Activated naive CD4-positive, alpha-beta T cell treated with anti-CD3 and anti-CD28 coated beads, Interleukin-2, amount 50 U/mL, for 24 hours (primary cell): ENCODE measurements around the gene LAMC2.
"Not testable (repeated sequence)": the region's sequence is repeated elsewhere in the genome, so short reads cannot be mapped to it uniquely, and the experiment has no call there.

Experiments used
- H3K27ac Mint-ChIP-seq: one replicate; pipeline ENCODE4 v1.8.0; 2021; ENCODE audit warnings: mild to moderate bottlenecking, mixed read lengths
- H3K27me3 Mint-ChIP-seq: one replicate; pipeline ENCODE4 v1.8.0; 2021; ENCODE audit warnings: mixed read lengths
- H3K36me3 Mint-ChIP-seq: one replicate; pipeline ENCODE4 v1.8.0; 2021; ENCODE audit warnings: mixed read lengths
- H3K4me1 Mint-ChIP-seq: one replicate; pipeline ENCODE4 v1.8.0; 2021; ENCODE audit warnings: mixed read lengths
- H3K4me3 Mint-ChIP-seq: one replicate; pipeline ENCODE4 v1.8.0; 2021; ENCODE audit warnings: mild to moderate bottlenecking, mixed read lengths
- H3K9me3 Mint-ChIP-seq: one replicate; pipeline ENCODE4 v1.8.0; 2021; ENCODE audit warnings: mixed read lengths

The LAMC2 gene

GRCh38 chr1:183273300-183273699 lies 87.2 kb downstream of the LAMC2 start:
- peaks cover 1% of the 10 kb centered on the region for H3K27me3 Mint-ChIP-seq
- no peaks in the 10 kb centered on the region for H3K36me3 Mint-ChIP-seq
- H3K9me3 Mint-ChIP-seq, result no peaks in the 10 kb centered on the region
- no peaks in the 10 kb centered on the region for H3K4me1 Mint-ChIP-seq
- no peak overlapping the region for H3K4me3 Mint-ChIP-seq
- no peak overlapping the region for H3K27ac Mint-ChIP-seq

- H3K9me3 Mint-ChIP-seq, H3K4me3 Mint-ChIP-seq, H3K27ac Mint-ChIP-seq, H3K27me3 Mint-ChIP-seq, H3K4me1 Mint-ChIP-seq, H3K36me3 Mint-ChIP-seq: not testable (repeated sequence)
These were observed 87.9 kb downstream of the LAMC2 start for GRCh38 chr1:183273984-183274383.

- H3K36me3 Mint-ChIP-seq, result no peaks in the 10 kb centered on the region
- H3K4me1 Mint-ChIP-seq, result peaks cover 3% of the 10 kb centered on the region
- H3K4me3 Mint-ChIP-seq, result no peak overlapping the region
- H3K27me3 Mint-ChIP-seq, result peaks cover 1% of the 10 kb centered on the region
- H3K9me3 Mint-ChIP-seq, result no peaks in the 10 kb centered on the region
- no peak overlapping the region for H3K27ac Mint-ChIP-seq
These were observed 88.8 kb downstream of the LAMC2 start for GRCh38 chr1:183274836-183275235.

- Mint-ChIP-seq H3K27me3 (peaks cover 1% of the 10 kb centered on the region), H3K4me3 (no peak overlapping the region), H3K9me3 (no peaks in the 10 kb centered on the region), H3K27ac (no peak overlapping the region), H3K36me3 (no peaks in the 10 kb centered on the region), H3K4me1 (peaks cover 3% of the 10 kb centered on the region)
These were observed 89.3 kb downstream of the LAMC2 start for GRCh38 chr1:183275322-183275721.

GRCh38 chr1:183276386-183277080 lies 90.5 kb downstream of the LAMC2 start:
- peaks cover 1% of the 10 kb centered on the region for H3K27me3 Mint-ChIP-seq
- peaks cover 3% of the 10 kb centered on the region for H3K4me1 Mint-ChIP-seq
- no peaks in the 10 kb centered on the region for H3K36me3 Mint-ChIP-seq
- no peaks in the 10 kb centered on the region for H3K9me3 Mint-ChIP-seq
- H3K27ac Mint-ChIP-seq, result no peak overlapping the region
- H3K4me3 Mint-ChIP-seq, result no peak overlapping the region

GRCh38 chr1:183277821-183278738 lies 92.0 kb downstream of the LAMC2 start:
- Mint-ChIP-seq H3K4me3 (no peak overlapping the region), H3K9me3 (no peaks in the 10 kb centered on the region), H3K27ac (no peak overlapping the region), H3K4me1 (peaks cover 3% of the 10 kb centered on the region), H3K36me3 (no peaks in the 10 kb centered on the region), H3K27me3 (peaks cover 1% of the 10 kb centered on the region)

- peaks cover 1% of the 10 kb centered on the region for H3K27me3 Mint-ChIP-seq
- H3K27ac Mint-ChIP-seq, result no peak overlapping the region
- peaks cover 3% of the 10 kb centered on the region for H3K4me1 Mint-ChIP-seq
- H3K9me3 Mint-ChIP-seq, result no peaks in the 10 kb centered on the region
- no peak overlapping the region for H3K4me3 Mint-ChIP-seq
- no peaks in the 10 kb centered on the region for H3K36me3 Mint-ChIP-seq
These were observed 92.9 kb downstream of the LAMC2 start for GRCh38 chr1:183278739-183279591.

- H3K36me3 Mint-ChIP-seq, result no peaks in the 10 kb centered on the region
- no peak overlapping the region for H3K4me3 Mint-ChIP-seq
- H3K27me3 Mint-ChIP-seq, result peaks cover 1% of the 10 kb centered on the region
- no peaks in the 10 kb centered on the region for H3K9me3 Mint-ChIP-seq
- H3K27ac Mint-ChIP-seq, result no peak overlapping the region
- peaks cover 3% of the 10 kb centered on the region for H3K4me1 Mint-ChIP-seq
These were observed 93.8 kb downstream of the LAMC2 start for GRCh38 chr1:183279835-183280234.

GRCh38 chr1:183281039-183281438 lies 95.0 kb downstream of the LAMC2 start:
- Mint-ChIP-seq H3K27ac (no peak overlapping the region), H3K4me1 (peaks cover 3% of the 10 kb centered on the region), H3K27me3 (peaks cover 1% of the 10 kb centered on the region), H3K9me3 (no peaks in the 10 kb centered on the region), H3K4me3 (no peak overlapping the region), H3K36me3 (no peaks in the 10 kb centered on the region)

GRCh38 chr1:183281553-183282091 lies 95.6 kb downstream of the LAMC2 start:
- H3K27ac Mint-ChIP-seq, result no peak overlapping the region
- H3K4me3 Mint-ChIP-seq, result no peak overlapping the region
- H3K9me3 Mint-ChIP-seq, result no peaks in the 10 kb centered on the region
- peaks cover 3% of the 10 kb centered on the region for H3K4me1 Mint-ChIP-seq
- peaks cover 1% of the 10 kb centered on the region for H3K27me3 Mint-ChIP-seq
- no peaks in the 10 kb centered on the region for H3K36me3 Mint-ChIP-seq

GRCh38 chr1:183282101-183282855 lies 96.2 kb downstream of the LAMC2 start:
- Mint-ChIP-seq H3K36me3 (no peaks in the 10 kb centered on the region), H3K27ac (no peak overlapping the region), H3K4me3 (no peak overlapping the region), H3K27me3 (peaks cover 1% of the 10 kb centered on the region), H3K9me3 (no peaks in the 10 kb centered on the region), H3K4me1 (peaks cover 3% of the 10 kb centered on the region)

- no peaks in the 10 kb centered on the region for H3K9me3 Mint-ChIP-seq
- peaks cover 3% of the 10 kb centered on the region for H3K4me1 Mint-ChIP-seq
- H3K4me3 Mint-ChIP-seq, result no peak overlapping the region
- H3K27me3 Mint-ChIP-seq, result no peaks in the 10 kb centered on the region
- no peak overlapping the region for H3K27ac Mint-ChIP-seq
- H3K36me3 Mint-ChIP-seq, result no peaks in the 10 kb centered on the region
These were observed 97.2 kb downstream of the LAMC2 start for GRCh38 chr1:183283286-183283685.

GRCh38 chr1:183284086-183284485 lies 98.0 kb downstream of the LAMC2 start:
- peaks cover 3% of the 10 kb centered on the region for H3K4me1 Mint-ChIP-seq
- H3K27ac Mint-ChIP-seq, result no peak overlapping the region
- H3K9me3 Mint-ChIP-seq, result no peaks in the 10 kb centered on the region
- no peak overlapping the region for H3K4me3 Mint-ChIP-seq
- no peaks in the 10 kb centered on the region for H3K36me3 Mint-ChIP-seq
- H3K27me3 Mint-ChIP-seq, result no peaks in the 10 kb centered on the region

- H3K4me3 Mint-ChIP-seq, result no peak overlapping the region
These were observed 99.2 kb downstream of the LAMC2 start for GRCh38 chr1:183285256-183285655.

GRCh38 chr1:183285746-183286145 lies 99.7 kb downstream of the LAMC2 start:
- H3K4me3 Mint-ChIP-seq, result no peak overlapping the region
- no peaks in the 10 kb centered on the region for H3K4me1 Mint-ChIP-seq
- no peak overlapping the region for H3K27ac Mint-ChIP-seq
- no peaks in the 10 kb centered on the region for H3K36me3 Mint-ChIP-seq
- H3K9me3 Mint-ChIP-seq, result no peaks in the 10 kb centered on the region
- no peaks in the 10 kb centered on the region for H3K27me3 Mint-ChIP-seq

More at GRCh38 chr1:183285256-183285655, 99.2 kb downstream of the LAMC2 start:
- H3K36me3 Mint-ChIP-seq, result no peaks in the 10 kb centered on the region
- no peaks in the 10 kb centered on the region for H3K4me1 Mint-ChIP-seq
- H3K27me3 Mint-ChIP-seq, result no peaks in the 10 kb centered on the region
- H3K27ac Mint-ChIP-seq, result no peak overlapping the region
- H3K9me3 Mint-ChIP-seq, result no peaks in the 10 kb centered on the region
